GM12878 (cell line): ENCODE data around the gene SVEP1.

Experiments used
- CHD1 ChIP-seq: IDR thresholded peaks from 2 replicates; pipeline ENCODE4 v1.6.1; 2012; ENCODE audit warnings: low read depth, low read length, improper control_type of control experiment
- EP300 ChIP-seq, 2 experiments: fragments of 150-350 bp in 1 of 2; IDR thresholded peaks; 2 replicates each; pipeline ENCODE4 v1.6.1; 2011 to 2012; ENCODE audit warnings: low read depth in 2 of 2, low read length in 2 of 2, borderline replicate concordance in 1 of 2, improper control_type of control experiment in 1 of 2, inconsistent platforms in 1 of 2; ENCODE audit not compliant: control insufficient read depth in 1 of 2
- NRF1 ChIP-seq: conservative IDR thresholded peaks from 2 replicates; pipeline ENCODE4 v1.6.1; 2011; ENCODE audit warnings: mild to moderate bottlenecking, low read depth, low read length, improper control_type of control experiment
- POLR2AphosphoS5 ChIP-seq: IDR thresholded peaks from 2 replicates; pipeline ENCODE4 v1.6.1; 2011; ENCODE audit warnings: mild to moderate bottlenecking, low read length, inconsistent platforms
- RAD21 ChIP-seq: IDR thresholded peaks from 2 replicates; pipeline ENCODE4 v1.6.1; 2011; ENCODE audit warnings: mild to moderate bottlenecking, low read depth, low read length, moderate library complexity; ENCODE audit not compliant: insufficient read depth
- TBL1XR1 ChIP-seq: IDR thresholded peaks from 2 replicates; pipeline ENCODE4 v1.6.1; 2012; ENCODE audit warnings: low read depth, low read length, improper control_type of control experiment
- TF ChIP-seq, protein P1 (sequence below): IDR thresholded peaks from 2 replicates; pipeline ENCODE4 v1.6.1; 2011; ENCODE audit warnings: borderline replicate concordance, low read depth, mild to moderate bottlenecking, moderate library complexity, mixed read lengths, low read length; ENCODE audit not compliant: insufficient read depth; ENCODE audit errors: extremely low read length
- TF ChIP-seq, protein P2 (sequence below): fragments of 450-650 bp; IDR thresholded peaks from 2 replicates; pipeline ENCODE4 v1.6.1; 2017; ENCODE audit warnings: mild to moderate bottlenecking

DNA sequence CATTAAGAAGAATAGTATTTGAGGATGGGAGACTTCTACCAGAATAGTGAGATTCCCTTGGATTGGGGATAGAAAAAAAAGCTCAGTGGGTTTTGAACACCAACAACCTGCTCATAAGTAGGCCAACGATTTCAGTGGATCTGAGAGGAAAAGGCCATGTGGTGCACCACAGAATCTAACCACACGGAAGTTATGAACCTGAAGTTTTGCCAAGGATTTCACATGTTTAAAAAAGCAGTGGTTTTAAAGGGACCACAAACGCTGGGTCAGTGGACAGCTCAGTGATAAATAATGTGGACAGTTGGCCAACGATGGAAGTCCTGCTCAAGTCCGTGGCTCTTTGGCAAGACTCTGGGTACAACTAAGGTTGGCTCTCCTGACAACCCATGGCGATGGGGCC is 134.6 kb downstream of the SVEP1 start:
- TF ChIP-seq RAD21 (no peak), NRF1 (no peak), EP300 (IDR thresholded peaks at IDR 0.05; ENCODE audit: borderline replicate concordance in 1 of 2, control insufficient read depth in 1 of 2, low read depth in 2 of 2, low read length in 2 of 2) (no peak), POLR2AphosphoS5 (no peak), TBL1XR1 (no peak), CHD1 (no peak)
- TF ChIP-seq, protein P1, sequence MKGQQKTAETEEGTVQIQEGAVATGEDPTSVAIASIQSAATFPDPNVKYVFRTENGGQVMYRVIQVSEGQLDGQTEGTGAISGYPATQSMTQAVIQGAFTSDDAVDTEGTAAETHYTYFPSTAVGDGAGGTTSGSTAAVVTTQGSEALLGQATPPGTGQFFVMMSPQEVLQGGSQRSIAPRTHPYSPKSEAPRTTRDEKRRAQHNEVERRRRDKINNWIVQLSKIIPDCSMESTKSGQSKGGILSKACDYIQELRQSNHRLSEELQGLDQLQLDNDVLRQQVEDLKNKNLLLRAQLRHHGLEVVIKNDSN = no peak
- TF ChIP-seq, protein P2, sequence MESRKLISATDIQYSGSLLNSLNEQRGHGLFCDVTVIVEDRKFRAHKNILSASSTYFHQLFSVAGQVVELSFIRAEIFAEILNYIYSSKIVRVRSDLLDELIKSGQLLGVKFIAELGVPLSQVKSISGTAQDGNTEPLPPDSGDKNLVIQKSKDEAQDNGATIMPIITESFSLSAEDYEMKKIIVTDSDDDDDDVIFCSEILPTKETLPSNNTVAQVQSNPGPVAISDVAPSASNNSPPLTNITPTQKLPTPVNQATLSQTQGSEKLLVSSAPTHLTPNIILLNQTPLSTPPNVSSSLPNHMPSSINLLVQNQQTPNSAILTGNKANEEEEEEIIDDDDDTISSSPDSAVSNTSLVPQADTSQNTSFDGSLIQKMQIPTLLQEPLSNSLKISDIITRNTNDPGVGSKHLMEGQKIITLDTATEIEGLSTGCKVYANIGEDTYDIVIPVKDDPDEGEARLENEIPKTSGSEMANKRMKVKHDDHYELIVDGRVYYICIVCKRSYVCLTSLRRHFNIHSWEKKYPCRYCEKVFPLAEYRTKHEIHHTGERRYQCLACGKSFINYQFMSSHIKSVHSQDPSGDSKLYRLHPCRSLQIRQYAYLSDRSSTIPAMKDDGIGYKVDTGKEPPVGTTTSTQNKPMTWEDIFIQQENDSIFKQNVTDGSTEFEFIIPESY = no peak
